NCI-H524 treated with DMSO at 0.1 percent for 48 hours (cell line): ENCODE results near the gene FBXO11.

ENCODE experiments used
- DNase-seq: peaks from one replicate; lab custom pipeline; 2025; lab: John Stamatoyannopoulos, UW

The FBXO11 gene

GRCh38 chr2:47849368-47849767 is 56.9 kb downstream of the FBXO11 start:
- no peak for DNase-seq

GRCh38 chr2:47844162-47844561 is 62.1 kb downstream of the FBXO11 start:
- no peak for DNase-seq

GRCh38 chr2:47843407-47843806 is 62.9 kb downstream of the FBXO11 start:
- no peak for DNase-seq

DNA sequence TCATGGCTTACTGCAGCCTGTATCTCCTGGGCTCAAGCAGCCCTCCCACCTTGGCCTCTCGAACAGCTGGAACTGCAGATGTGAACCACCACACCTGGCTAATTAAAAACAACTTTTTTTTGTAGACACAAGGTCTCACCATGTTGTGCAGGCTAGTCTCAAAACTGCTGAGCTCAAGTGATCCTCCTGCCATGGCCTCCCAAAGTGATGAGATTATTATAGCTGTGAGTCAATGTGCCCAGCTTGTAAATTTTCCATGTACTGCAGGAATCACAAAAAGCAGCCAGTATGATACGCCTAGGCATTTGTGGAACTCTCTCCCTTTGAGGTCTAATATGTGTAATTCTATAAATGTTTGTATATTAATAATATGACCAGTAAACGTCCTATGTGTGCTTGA is 63.5 kb downstream of the FBXO11 start:
- no peak for DNase-seq

- DNase-seq: peak; percentile 31
Observed at GRCh38 chr2:47838686-47839085, 67.6 kb downstream of the FBXO11 start.

- DNase-seq: no peak
Observed at GRCh38 chr2:47838249-47838648, 68.0 kb downstream of the FBXO11 start.

GRCh38 chr2:47833516-47833968 is 72.8 kb downstream of the FBXO11 start:
- no peak for DNase-seq

DNA sequence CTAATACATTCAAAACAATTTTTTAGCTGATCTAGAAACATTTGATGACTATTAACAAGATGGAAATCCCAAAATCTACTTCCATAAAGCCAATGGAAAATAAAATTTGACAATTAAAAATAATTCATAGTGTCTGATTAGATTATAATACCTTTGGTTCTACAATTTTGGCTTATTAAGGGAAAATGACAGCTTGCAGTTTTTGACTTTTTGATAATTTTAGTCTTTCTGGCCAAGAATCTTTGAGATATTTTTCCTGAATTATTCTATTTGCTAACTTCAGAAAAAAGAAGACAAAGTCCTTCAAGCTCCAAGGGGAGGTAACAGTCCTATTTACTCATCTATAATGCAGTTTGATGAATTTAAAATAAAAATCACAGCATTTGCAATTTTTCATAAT is 83.8 kb downstream of the FBXO11 start:
- no peak for DNase-seq

DNA sequence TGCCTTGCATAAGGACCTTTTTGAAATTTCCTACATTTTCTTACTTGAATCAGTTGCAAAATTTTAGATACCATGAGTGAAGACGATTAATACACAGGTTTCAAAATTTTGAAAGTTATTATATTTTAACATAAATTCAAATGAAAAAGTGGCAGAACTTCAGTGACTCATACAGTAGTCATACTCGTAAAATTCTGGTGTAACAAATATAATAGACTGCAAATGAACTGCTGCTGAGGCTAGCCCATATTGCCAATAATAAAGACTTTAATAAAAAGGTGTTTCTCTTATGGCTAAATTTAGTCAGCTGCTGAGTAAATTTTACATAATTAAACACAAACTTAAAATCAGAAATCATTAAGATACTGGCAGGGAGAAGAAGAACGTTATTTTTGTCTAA is 86.5 kb downstream of the FBXO11 start:
- no peak for DNase-seq

GRCh38 chr2:47818777-47819176 is 87.5 kb downstream of the FBXO11 start:
- DNase-seq: no peak

- DNase-seq: no peak
Observed at GRCh38 chr2:47815764-47816163, 90.5 kb downstream of the FBXO11 start.

GRCh38 chr2:47811668-47812067 is 94.6 kb downstream of the FBXO11 start:
- peak; percentile 4 for DNase-seq

- no peak for DNase-seq
Observed at GRCh38 chr2:47810850-47811249, 95.4 kb downstream of the FBXO11 start.

DNA sequence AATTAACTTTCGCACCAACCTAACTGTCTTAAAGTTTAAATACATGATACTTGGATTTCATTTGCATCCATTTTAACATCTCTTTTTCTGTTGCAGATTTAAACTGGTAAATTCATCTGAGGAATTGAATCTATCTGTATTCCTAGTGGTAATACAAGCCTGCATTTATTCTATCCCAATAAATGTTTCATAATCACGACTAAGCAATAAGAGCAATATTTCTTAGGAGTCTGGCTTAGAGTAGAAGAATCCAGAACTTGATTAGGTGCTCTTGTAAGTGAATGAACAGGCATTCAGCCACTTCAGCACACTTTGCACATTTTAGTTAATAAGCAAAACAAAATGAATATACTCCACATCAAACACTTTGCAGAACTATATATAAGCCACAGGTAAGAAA is 96.4 kb downstream of the FBXO11 start:
- no peak for DNase-seq

- no peak for DNase-seq
Observed at GRCh38 chr2:47808614-47809013, 97.7 kb downstream of the FBXO11 start.

- no peak for DNase-seq
Observed at GRCh38 chr2:47805850-47806249, 100.4 kb downstream of the FBXO11 start.

DNA sequence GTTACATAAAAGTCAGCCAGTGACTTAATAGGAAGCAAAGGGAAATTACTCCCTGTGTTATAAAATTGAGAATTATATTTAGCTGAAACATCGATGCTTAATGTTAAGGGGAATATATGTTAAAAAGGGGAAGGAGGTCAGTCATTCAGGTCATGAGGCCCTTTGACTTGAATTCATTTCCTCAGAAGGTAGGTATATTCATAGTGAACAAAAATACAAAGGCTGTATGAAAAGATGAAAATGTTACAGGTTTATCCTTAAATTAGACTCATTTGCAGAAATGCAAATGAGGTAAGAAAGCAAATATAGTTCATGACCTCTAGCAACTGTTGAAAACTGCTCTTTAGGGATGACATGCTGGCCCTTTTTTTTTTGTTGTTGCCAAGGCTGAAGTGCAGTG is 102.5 kb downstream of the FBXO11 start:
- no peak for DNase-seq

GRCh38 chr2:47803363-47803762 is 102.9 kb downstream of the FBXO11 start:
- DNase-seq: no peak

DNA sequence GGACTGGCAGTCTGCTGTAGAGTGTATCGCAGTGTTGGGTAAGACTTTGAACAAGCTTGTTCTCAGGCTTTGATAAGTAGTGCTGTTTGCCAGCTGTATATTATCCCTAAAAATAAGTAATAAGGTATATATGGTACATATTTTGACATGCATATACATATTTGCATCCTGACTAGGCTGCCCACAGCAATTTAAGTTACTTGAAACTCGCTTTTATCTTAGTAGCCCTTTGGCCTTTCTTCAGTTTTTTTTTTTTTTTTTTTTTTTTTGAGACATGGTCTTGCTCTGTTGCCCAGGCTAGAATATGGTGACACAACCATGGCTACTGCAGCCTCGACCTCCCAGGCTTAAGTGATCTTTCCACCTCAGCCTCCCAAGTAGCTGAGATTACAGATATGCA is 105.2 kb downstream of the FBXO11 start:
- DNase-seq: no peak

GRCh38 chr2:47799031-47799609 is 107.2 kb downstream of the FBXO11 start:
- no peak for DNase-seq

GRCh38 chr2:47798631-47799030 is 107.7 kb downstream of the FBXO11 start:
- DNase-seq: no peak

DNA sequence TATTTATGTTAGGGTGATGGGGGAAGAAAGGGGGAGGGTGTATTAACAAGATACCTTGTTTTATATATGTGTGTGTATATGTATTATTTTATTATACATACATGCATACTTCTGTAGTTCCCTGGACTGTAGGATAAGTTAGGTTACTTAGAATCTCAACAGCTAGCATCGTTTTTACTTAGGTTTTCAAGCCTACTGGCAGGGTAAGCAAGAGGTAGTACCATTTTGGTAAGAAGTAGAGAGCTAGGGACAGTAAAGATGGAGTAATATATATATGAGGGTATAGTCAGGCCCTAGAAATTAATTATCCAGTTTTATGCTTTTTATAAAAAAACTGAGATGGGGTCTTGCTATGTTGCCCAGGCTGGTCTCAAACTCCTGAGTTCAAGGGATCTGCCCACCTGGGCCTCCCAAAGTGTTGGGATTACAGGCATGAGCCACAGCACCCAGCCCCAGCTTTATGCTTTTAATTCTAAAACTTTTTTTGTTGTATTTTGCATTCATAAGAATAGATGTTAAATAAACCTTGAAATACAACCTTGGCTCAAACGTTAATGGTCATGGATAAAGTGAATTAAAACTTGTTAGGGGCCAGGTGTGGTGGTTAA is 110.1 kb downstream of the FBXO11 start:
- no peak for DNase-seq

DNA sequence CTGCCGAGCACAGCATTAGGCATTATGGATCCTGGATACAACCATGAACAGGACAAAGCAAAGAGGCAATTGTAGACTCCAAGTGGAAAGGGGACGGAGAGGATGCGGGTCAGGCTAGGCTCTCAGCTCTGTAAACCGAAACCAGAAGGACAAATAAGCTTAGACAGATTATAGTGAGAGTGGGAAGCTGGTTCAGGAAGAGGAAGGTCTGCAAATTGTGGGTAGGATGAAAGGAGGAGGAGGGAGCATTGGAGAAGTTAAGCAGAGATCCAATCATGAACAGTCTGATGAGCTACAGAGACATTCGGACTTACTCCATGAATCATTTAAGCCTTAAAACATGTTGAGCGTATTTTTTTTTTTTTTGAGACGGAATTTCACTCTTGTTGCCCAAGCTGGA is 120.3 kb downstream of the FBXO11 start:
- DNase-seq: no peak

DNA sequence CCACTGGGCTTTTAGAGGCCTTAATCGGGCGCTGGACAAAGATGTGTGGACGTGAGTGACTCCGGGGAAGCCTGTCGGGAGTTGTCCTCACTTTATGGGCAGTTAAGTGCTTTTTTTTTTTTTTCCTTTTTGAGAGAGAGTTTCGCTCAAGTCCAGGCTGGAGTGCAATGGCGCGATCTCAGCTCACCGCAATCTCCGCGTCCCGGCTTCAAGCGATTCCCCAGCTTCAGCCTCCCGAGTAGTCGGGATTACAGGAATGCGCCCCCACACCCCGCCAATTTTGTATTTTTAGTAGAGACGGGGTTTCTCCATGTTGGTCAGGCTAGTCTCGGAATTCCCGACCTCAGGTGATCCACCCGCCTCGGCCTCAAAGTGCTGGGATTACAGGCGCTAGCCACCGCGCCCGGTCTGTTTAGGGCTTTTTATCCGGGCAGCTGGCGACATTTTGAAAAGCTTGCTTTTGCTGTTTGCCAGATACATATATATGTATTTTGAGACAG is 121.9 kb downstream of the FBXO11 start:
- DNase-seq: no peak
